WI38 (cell line): ENCODE measurements around the gene ANKMY1.

Experiments used
- H3K4me3 ChIP-seq: 2 replicates; pipeline ENCODE4 v1.5.1; 2011; ENCODE audit warnings: low read depth, mild to moderate bottlenecking, control low read depth, low read length
- CTCF ChIP-seq: IDR thresholded peaks from 2 replicates; pipeline ENCODE4 v1.5.1; 2012; ENCODE audit warnings: low read depth, mild to moderate bottlenecking, control low read depth, low read length

Gene ANKMY1

GRCh38 chr2:240441326-240441992, 116.3 kb downstream of the ANKMY1 start:
- no peak for TF ChIP-seq CTCF
- H3K4me3 ChIP-seq = no peak overlapping the region

- no peak overlapping the region for H3K4me3 ChIP-seq
- no peak for TF ChIP-seq CTCF
These were observed 117.0 kb downstream of the ANKMY1 start for GRCh38 chr2:240440704-240441320.

- TF ChIP-seq CTCF = no peak
These were observed 117.5 kb downstream of the ANKMY1 start for GRCh38 chr2:240440251-240440650.

GRCh38 chr2:240439698-240440151, 118.1 kb downstream of the ANKMY1 start:
- TF ChIP-seq CTCF = no peak
- no peak overlapping the region for H3K4me3 ChIP-seq

More at GRCh38 chr2:240440251-240440650, 117.5 kb downstream of the ANKMY1 start:
- H3K4me3 ChIP-seq = no peak overlapping the region

- H3K4me3 ChIP-seq = peak overlapping the region; percentile 68
- TF ChIP-seq CTCF = no peak
These were observed 118.7 kb downstream of the ANKMY1 start for GRCh38 chr2:240438810-240439697.

GRCh38 chr2:240437861-240438809, 119.7 kb downstream of the ANKMY1 start:
- peak overlapping the region; percentile 68 for H3K4me3 ChIP-seq

More at GRCh38 chr2:240437861-240438809, 119.7 kb downstream of the ANKMY1 start:
- peak; percentile 93 for TF ChIP-seq CTCF
